ENCODE measurements around the gene ATG14.

The ATG14 gene

DNA sequence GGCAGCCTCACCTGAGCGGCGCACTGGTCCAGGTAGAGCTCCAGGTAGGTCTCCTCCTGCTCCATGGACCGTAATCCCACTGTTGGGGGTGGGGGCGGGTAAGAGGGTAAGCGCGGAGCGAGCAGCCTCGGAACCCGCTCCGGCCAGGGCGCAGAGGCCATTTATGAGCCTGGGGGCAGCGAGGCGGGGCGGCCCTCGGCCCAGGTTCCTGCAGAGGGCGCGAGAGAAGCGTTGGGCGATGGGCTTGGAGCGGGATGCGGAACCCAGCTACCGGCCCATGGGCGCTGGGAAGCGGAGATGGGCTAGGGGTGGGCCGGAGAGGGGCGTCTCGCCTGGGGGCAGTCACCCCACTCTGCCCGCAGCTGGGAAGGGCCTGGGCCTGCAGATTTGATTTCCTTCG is 28.8 kb upstream of the ATG14 start, which contains the start of gene TBPL2:
Gene TBPL2 (minus strand): TSS at position 232 of the 400 bp plus-strand sequence. CDS start 167 bp downstream, at position 65.
- Histone ChIP-seq H3K27me3 (ENCODE audit: insufficient read depth, poor library complexity, severe bottlenecking) (peaks cover 5% of the 10 kb centered on the region), H3K4me3 (replicated peaks; ENCODE audit: insufficient read depth, low read length) (no peak within 1 kb of the TSS), H3K27ac (replicated peaks) (no peak within 1 kb of the TSS)
- no peak for DNase-seq (ENCODE audit: low read depth in 1 of 2, low spot score in 1 of 2)
- TF ChIP-seq, protein P1, sequence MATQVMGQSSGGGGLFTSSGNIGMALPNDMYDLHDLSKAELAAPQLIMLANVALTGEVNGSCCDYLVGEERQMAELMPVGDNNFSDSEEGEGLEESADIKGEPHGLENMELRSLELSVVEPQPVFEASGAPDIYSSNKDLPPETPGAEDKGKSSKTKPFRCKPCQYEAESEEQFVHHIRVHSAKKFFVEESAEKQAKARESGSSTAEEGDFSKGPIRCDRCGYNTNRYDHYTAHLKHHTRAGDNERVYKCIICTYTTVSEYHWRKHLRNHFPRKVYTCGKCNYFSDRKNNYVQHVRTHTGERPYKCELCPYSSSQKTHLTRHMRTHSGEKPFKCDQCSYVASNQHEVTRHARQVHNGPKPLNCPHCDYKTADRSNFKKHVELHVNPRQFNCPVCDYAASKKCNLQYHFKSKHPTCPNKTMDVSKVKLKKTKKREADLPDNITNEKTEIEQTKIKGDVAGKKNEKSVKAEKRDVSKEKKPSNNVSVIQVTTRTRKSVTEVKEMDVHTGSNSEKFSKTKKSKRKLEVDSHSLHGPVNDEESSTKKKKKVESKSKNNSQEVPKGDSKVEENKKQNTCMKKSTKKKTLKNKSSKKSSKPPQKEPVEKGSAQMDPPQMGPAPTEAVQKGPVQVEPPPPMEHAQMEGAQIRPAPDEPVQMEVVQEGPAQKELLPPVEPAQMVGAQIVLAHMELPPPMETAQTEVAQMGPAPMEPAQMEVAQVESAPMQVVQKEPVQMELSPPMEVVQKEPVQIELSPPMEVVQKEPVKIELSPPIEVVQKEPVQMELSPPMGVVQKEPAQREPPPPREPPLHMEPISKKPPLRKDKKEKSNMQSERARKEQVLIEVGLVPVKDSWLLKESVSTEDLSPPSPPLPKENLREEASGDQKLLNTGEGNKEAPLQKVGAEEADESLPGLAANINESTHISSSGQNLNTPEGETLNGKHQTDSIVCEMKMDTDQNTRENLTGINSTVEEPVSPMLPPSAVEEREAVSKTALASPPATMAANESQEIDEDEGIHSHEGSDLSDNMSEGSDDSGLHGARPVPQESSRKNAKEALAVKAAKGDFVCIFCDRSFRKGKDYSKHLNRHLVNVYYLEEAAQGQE (IDR thresholded peaks at IDR 0.05; ENCODE audit: insufficient replicate concordance, low read depth) = no peak
- TF ChIP-seq GABPA (IDR thresholded peaks at IDR 0.05; ENCODE audit: low read depth) (no peak), SPI1 (IDR thresholded peaks at IDR 0.05; ENCODE audit: borderline replicate concordance, low read depth) (no peak), POLR2AphosphoS5 (IDR thresholded peaks at IDR 0.05; ENCODE audit: low read depth) (no peak)
- TF ChIP-seq, protein P2, sequence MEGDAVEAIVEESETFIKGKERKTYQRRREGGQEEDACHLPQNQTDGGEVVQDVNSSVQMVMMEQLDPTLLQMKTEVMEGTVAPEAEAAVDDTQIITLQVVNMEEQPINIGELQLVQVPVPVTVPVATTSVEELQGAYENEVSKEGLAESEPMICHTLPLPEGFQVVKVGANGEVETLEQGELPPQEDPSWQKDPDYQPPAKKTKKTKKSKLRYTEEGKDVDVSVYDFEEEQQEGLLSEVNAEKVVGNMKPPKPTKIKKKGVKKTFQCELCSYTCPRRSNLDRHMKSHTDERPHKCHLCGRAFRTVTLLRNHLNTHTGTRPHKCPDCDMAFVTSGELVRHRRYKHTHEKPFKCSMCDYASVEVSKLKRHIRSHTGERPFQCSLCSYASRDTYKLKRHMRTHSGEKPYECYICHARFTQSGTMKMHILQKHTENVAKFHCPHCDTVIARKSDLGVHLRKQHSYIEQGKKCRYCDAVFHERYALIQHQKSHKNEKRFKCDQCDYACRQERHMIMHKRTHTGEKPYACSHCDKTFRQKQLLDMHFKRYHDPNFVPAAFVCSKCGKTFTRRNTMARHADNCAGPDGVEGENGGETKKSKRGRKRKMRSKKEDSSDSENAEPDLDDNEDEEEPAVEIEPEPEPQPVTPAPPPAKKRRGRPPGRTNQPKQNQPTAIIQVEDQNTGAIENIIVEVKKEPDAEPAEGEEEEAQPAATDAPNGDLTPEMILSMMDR (IDR thresholded peaks at IDR 0.05; ENCODE audit: insufficient read depth, low read length) = no peak

DNA sequence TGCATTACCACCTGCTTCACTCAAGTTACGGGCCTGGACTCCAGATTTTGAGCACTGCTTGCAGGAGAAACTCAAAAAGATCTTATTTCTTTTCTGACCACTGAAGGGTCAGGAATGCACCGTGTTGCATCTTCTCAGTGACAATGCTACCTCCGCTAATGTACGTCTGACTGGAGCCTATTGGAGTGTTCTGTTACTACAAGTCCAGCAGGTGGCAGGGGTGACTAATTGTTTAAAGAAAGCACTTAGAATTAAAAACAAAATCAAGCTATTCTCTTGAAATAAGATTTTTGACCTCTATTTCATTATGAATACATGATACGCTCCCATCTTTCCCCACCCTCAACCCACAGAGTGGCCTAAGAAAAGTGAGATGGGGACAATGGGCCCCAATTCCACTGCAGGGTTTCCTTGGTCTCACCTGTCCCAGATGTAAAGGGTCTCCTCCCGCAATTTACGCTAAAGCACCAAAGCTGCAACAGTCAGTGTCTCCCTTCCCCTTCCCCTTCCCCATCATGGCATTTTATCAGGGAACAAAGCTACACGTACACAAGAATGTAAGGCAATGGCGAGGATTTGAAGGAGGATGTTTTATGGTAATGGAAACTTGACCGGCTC is 26.5 kb upstream of the ATG14 start:
- no peak overlapping the region for H3K27ac ChIP-seq (replicated peaks)
- TF ChIP-seq, protein P2 (IDR thresholded peaks at IDR 0.05; ENCODE audit: insufficient read depth, low read length) = no peak
- TF ChIP-seq, protein P1 (IDR thresholded peaks at IDR 0.05; ENCODE audit: insufficient replicate concordance, low read depth) = no peak
- no peak for TF ChIP-seq POLR2AphosphoS5 (IDR thresholded peaks at IDR 0.05; ENCODE audit: low read depth)
- TF ChIP-seq GABPA (IDR thresholded peaks at IDR 0.05; ENCODE audit: low read depth) = no peak
- no peak for TF ChIP-seq SPI1 (IDR thresholded peaks at IDR 0.05; ENCODE audit: borderline replicate concordance, low read depth)

DNA sequence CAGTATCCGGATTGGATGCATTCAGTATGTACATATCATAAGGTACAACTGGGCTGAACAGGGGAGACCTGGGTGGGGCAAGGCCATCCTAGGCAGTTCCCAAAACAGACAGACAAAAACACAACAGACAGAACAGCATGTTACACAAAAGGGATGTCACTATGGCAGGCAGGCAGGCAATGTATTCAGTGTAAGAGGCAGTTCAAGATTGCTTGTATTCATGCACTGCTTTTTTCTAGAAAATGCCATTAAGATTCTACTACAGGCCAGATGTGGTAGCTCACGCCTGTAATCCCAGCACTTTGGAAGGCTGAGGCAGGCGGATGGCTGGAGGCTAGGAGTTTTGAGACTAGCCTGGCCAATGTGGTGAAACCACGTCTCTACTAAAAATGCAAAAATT is 25.3 kb upstream of the ATG14 start:
- H3K27me3 ChIP-seq (ENCODE audit: insufficient read depth, poor library complexity, severe bottlenecking) = peaks cover 9% of the 10 kb centered on the region
- H3K27ac ChIP-seq (replicated peaks) = no peak overlapping the region
- TF ChIP-seq POLR2AphosphoS5 (IDR thresholded peaks at IDR 0.05; ENCODE audit: low read depth) (no peak), GABPA (IDR thresholded peaks at IDR 0.05; ENCODE audit: low read depth) (no peak), SPI1 (IDR thresholded peaks at IDR 0.05; ENCODE audit: borderline replicate concordance, low read depth) (no peak)
- TF ChIP-seq, protein P2 (IDR thresholded peaks at IDR 0.05; ENCODE audit: insufficient read depth, low read length) = no peak
- TF ChIP-seq, protein P1 (IDR thresholded peaks at IDR 0.05; ENCODE audit: insufficient replicate concordance, low read depth) = no peak

More for the DNA sequence above, 26.5 kb upstream of the ATG14 start:
- DNase-seq (ENCODE audit: low read depth in 1 of 2, low spot score in 1 of 2) = peak in 1 of 2 experiments; percentile 28
- Histone ChIP-seq H3K27me3 (ENCODE audit: insufficient read depth, poor library complexity, severe bottlenecking) (peaks cover 9% of the 10 kb centered on the region), H3K4me3 (replicated peaks; ENCODE audit: insufficient read depth, low read length) (no peak overlapping the region)

More for the DNA sequence above, 25.3 kb upstream of the ATG14 start:
- DNase-seq (ENCODE audit: low read depth in 1 of 2, low spot score in 1 of 2) = no peak
- no peak overlapping the region for H3K4me3 ChIP-seq (replicated peaks; ENCODE audit: insufficient read depth, low read length)

All from HL-60 (cell line).